CD4-positive, alpha-beta T cell treated with Interleukin-17A for 4 hours (primary cell): Measurements from ENCODE around the gene APOBEC3F.
"Not testable (repeated sequence)": the region's sequence is repeated elsewhere in the genome, so short reads cannot be mapped to it uniquely, and the experiment has no call there.

Experiments used
- DNase-seq: peaks from one replicate; pipeline ENCODE4 v3.0.0-alpha.2; 2020; ENCODE audit warnings: mixed read lengths

Gene APOBEC3F

GRCh38 chr22:39076155-39077025, 35.7 kb downstream of the APOBEC3F start:
- not testable (repeated sequence) for DNase-seq

GRCh38 chr22:39077026-39077840, 36.6 kb downstream of the APOBEC3F start, which contains the start of gene APOBEC3G:
TSS of gene APOBEC3G (plus strand) at chr22:39077275. CDS start at chr22:39077362, 87 bp downstream.
- DNase-seq, result peak; percentile 66

- DNase-seq, result not testable (repeated sequence)
Observed at GRCh38 chr22:39077912-39078311, 37.2 kb downstream of the APOBEC3F start.

- no peak for DNase-seq
Observed at GRCh38 chr22:39078329-39078728, 37.7 kb downstream of the APOBEC3F start.

GRCh38 chr22:39079054-39079637, 38.5 kb downstream of the APOBEC3F start:
- not testable (repeated sequence) for DNase-seq

- DNase-seq, result no peak
Observed at GRCh38 chr22:39080052-39080762, 39.5 kb downstream of the APOBEC3F start.

GRCh38 chr22:39081016-39081415, 40.4 kb downstream of the APOBEC3F start:
- DNase-seq, result no peak

GRCh38 chr22:39081598-39081997, 40.9 kb downstream of the APOBEC3F start:
- DNase-seq, result no peak

- no peak for DNase-seq
Observed at GRCh38 chr22:39083212-39084165, 42.8 kb downstream of the APOBEC3F start.

GRCh38 chr22:39084666-39085065, 44.0 kb downstream of the APOBEC3F start:
- no peak for DNase-seq

- no peak for DNase-seq
Observed at GRCh38 chr22:39087098-39087497, 46.4 kb downstream of the APOBEC3F start.

- no peak for DNase-seq
Observed at GRCh38 chr22:39087881-39088684, 47.4 kb downstream of the APOBEC3F start.

- no peak for DNase-seq
Observed at GRCh38 chr22:39088685-39089032, 48.0 kb downstream of the APOBEC3F start.

GRCh38 chr22:39089928-39090327, 49.3 kb downstream of the APOBEC3F start:
- no peak for DNase-seq

- DNase-seq, result peak; percentile 89
Observed at GRCh38 chr22:39090426-39091064, 49.9 kb downstream of the APOBEC3F start.

- no peak for DNase-seq
Observed at GRCh38 chr22:39091126-39092081, 50.7 kb downstream of the APOBEC3F start.

- no peak for DNase-seq
Observed at GRCh38 chr22:39092111-39092862, 51.6 kb downstream of the APOBEC3F start.
